Raji (cell line): ENCODE measurements around the gene EXD3.

Experiments
- POLR2A ChIP-seq: IDR thresholded peaks from 2 replicates; pipeline ENCODE4 v1.6.1; 2011; ENCODE audit warnings: low read depth, low read length, control low read depth; ENCODE audit not compliant: insufficient read depth

EXD3 gene

GRCh38 chr9:137323531-137324331 is 99.2 kb downstream of the EXD3 start:
- no peak for TF ChIP-seq POLR2A

- no peak for TF ChIP-seq POLR2A
Measured at GRCh38 chr9:137321726-137322361, 101.1 kb downstream of the EXD3 start.

- TF ChIP-seq POLR2A: no peak
Measured at GRCh38 chr9:137320555-137321384, 102.2 kb downstream of the EXD3 start.

GRCh38 chr9:137319739-137320551 is 103.0 kb downstream of the EXD3 start:
- no peak for TF ChIP-seq POLR2A

- no peak for TF ChIP-seq POLR2A
Measured at GRCh38 chr9:137319011-137319738, 103.8 kb downstream of the EXD3 start.

- TF ChIP-seq POLR2A: no peak
Measured at GRCh38 chr9:137318602-137319001, 104.4 kb downstream of the EXD3 start.

GRCh38 chr9:137317718-137318511 is 105.0 kb downstream of the EXD3 start:
- no peak for TF ChIP-seq POLR2A

GRCh38 chr9:137317021-137317717 is 105.8 kb downstream of the EXD3 start:
- TF ChIP-seq POLR2A: no peak

- no peak for TF ChIP-seq POLR2A
Measured at GRCh38 chr9:137316012-137316981, 106.7 kb downstream of the EXD3 start.

- TF ChIP-seq POLR2A: no peak
Measured at GRCh38 chr9:137315581-137316011, 107.4 kb downstream of the EXD3 start.

GRCh38 chr9:137314561-137315560 is 108.1 kb downstream of the EXD3 start:
- no peak for TF ChIP-seq POLR2A
